Thyroid gland (tissue), 4 donors: ENCODE data around the gene MAD2L1. TPM values are rescaled to one million over a fixed set of nuclear protein-coding genes. Genes with fewer than 3 reads are reported as not detected.

Experiments used
- DNase-seq, 2 donors: peaks; one replicate each; pipeline ENCODE4 v3.0.0-alpha.2; 2019
- H3K27ac ChIP-seq, 3 donors: fragments of 200-600 bp; sonication (generic); 1 replicate in 2 of 3; 2 replicates in 1 of 3; pipeline ENCODE4 v1.5.1; 2016 to 2019; ENCODE audit warnings: mild to moderate bottlenecking in 1 of 3, moderate library complexity in 1 of 3
- H3K27me3 ChIP-seq: fragments of 200-600 bp; sonication (generic); one replicate; pipeline ENCODE4 v1.5.1; 2019
- H3K36me3 ChIP-seq, 2 donors: fragments of 200-600 bp; sonication (generic); one replicate each; pipeline ENCODE4 v1.5.1; 2016 to 2019
- H3K4me1 ChIP-seq, 2 donors: fragments of 200-600 bp; sonication (generic); one replicate each; pipeline ENCODE4 v1.5.1; 2017 to 2019
- H3K4me3 ChIP-seq, 3 donors: fragments of 200-600 bp; sonication (generic); replicated peaks in 1 of 3; 1 replicate in 2 of 3; 2 replicates in 1 of 3; pipeline ENCODE4 v1.5.1; 2016; ENCODE audit warnings: mild to moderate bottlenecking in 1 of 3
- H3K9me3 ChIP-seq: fragments of 200-600 bp; sonication (generic); one replicate; pipeline ENCODE4 v1.5.1; 2017
- POLR2A ChIP-seq, 2 donors: fragments of 450-650 bp; IDR thresholded peaks; one replicate each; pipeline ENCODE4 v1.6.1; 2017; ENCODE audit warnings: antibody characterized with exemption in 2 of 2, mild to moderate bottlenecking in 2 of 2, moderate library complexity in 1 of 2
- WGBS, 2 donors: methylation state at CpG; one replicate each; pipeline ENCODE4 v1.1.5; 2017; 5-methylcytosine and 5-hydroxymethylcytosine counted together
- intact Hi-C: fragments of 100-400 bp; cut with DNase I; formaldehyde crosslinking; loops from one replicate; pipeline ENCODE4 v1.15.1; 2023
- total RNA-seq, 4 donors: library from RNA; depleted of rRNA; stranded (reverse); fragments of >200 nt; gene quantifications; one replicate each; pipeline ENCODE4 v1.2.3, GENCODE V29; 2016
- TF ChIP-seq, protein P1 (sequence below), 6 experiments: fragments of 200-600 bp in 3 of 6; fragments of 450-650 bp in 3 of 6; sonication (generic) in 3 of 6; IDR thresholded peaks; one replicate each; pipeline ENCODE4 v1.5.1; 2016 to 2019; ENCODE audit warnings: antibody characterized with exemption in 6 of 6, mild to moderate bottlenecking in 2 of 6, inconsistent platforms in 1 of 6, moderate library complexity in 1 of 6

The MAD2L1 gene
- total RNA-seq, 4 donors from 2014 or later = 0.89 to 7.8 (median 4.0) TPM

DNA sequence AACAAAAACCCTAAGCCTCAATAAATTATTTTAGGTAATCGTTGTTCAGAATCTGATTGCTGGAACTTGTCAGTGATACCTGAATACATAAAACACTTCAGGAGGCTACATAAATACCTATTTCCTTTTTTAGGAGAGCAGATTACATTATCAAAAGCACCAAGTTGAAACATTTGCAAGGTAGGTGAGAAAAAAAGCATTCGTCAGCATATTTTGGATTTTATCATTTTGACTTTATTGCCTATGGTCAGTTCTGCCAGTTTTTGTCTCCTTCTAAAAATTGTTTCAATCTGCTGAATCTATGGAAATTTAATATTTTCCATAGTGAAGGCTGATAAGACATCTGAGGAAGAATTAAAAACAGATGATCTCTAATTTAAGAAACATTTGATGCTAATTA lies 16.5 kb upstream of the MAD2L1 start:
- no peak overlapping the region for H3K4me3 ChIP-seq
- H3K27ac ChIP-seq = no peak overlapping the region
- intact Hi-C loops = no loop called here
- no peaks in the 10 kb centered on the region for H3K27me3 ChIP-seq
- DNase-seq = no peak
- H3K9me3 ChIP-seq = no peaks in the 10 kb centered on the region
- no peaks in the 10 kb centered on the region for H3K4me1 ChIP-seq
- 88 to 93% methylated on average over 2 of the region's 2 CpGs for WGBS, 2 donors
- H3K36me3 ChIP-seq = no peaks in the 10 kb centered on the region
- TF ChIP-seq, protein P1, sequence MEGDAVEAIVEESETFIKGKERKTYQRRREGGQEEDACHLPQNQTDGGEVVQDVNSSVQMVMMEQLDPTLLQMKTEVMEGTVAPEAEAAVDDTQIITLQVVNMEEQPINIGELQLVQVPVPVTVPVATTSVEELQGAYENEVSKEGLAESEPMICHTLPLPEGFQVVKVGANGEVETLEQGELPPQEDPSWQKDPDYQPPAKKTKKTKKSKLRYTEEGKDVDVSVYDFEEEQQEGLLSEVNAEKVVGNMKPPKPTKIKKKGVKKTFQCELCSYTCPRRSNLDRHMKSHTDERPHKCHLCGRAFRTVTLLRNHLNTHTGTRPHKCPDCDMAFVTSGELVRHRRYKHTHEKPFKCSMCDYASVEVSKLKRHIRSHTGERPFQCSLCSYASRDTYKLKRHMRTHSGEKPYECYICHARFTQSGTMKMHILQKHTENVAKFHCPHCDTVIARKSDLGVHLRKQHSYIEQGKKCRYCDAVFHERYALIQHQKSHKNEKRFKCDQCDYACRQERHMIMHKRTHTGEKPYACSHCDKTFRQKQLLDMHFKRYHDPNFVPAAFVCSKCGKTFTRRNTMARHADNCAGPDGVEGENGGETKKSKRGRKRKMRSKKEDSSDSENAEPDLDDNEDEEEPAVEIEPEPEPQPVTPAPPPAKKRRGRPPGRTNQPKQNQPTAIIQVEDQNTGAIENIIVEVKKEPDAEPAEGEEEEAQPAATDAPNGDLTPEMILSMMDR (IDR thresholded peaks at IDR 0.05) = no peak
- TF ChIP-seq POLR2A (IDR thresholded peaks at IDR 0.05) = no peak

DNA sequence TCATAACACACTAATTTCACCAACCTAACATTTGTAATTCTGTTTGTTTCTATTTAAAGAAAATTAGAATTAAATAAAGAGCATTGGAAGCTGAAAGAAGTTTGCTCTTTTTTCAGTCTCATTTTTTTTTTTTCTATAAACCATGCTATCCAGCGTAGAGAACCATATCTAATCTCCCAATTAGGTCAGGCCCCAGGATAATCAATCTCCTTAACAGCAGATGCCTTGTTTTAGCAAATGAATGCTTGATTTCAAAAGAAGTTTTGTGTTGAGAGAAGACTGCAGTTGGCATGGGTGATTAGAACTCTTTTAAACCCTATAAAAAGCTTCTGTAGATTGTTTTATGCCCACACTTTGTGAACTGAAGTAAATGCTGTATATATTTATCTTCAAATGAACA lies 15.6 kb upstream of the MAD2L1 start:
- no peak for DNase-seq
- 92% methylated on average over 1 of the region's 1 CpG for WGBS, 2 donors
- no peaks in the 10 kb centered on the region for H3K9me3 ChIP-seq

DNA sequence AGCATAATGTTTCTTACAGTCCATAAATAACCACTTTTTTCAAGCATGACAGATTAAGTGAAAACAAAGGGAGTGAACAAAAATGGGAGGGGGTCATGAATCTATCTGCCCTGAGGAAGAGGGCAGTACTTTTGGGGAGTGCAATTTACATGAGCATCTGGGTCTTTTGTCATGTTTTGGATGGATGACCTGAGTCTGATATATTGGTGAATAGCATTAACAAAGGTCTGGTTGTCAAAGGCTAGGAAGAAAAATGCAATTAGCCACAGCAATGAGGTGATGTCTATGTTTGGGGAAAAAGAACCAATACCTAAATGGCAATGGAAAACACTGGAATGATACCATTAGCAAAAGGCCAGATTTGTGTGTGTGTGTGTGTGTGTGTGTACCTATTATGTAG lies 15.1 kb upstream of the MAD2L1 start:
- intact Hi-C loops = no loop called here
- no peak overlapping the region for H3K27ac ChIP-seq
- H3K4me1 ChIP-seq = no peaks in the 10 kb centered on the region
- no peaks in the 10 kb centered on the region for H3K9me3 ChIP-seq
- H3K27me3 ChIP-seq = no peaks in the 10 kb centered on the region
- TF ChIP-seq, protein P1 (IDR thresholded peaks at IDR 0.05) = no peak
- TF ChIP-seq POLR2A (IDR thresholded peaks at IDR 0.05) = no peak
- no peak for DNase-seq
- H3K4me3 ChIP-seq = no peak overlapping the region
- H3K36me3 ChIP-seq = no peaks in the 10 kb centered on the region

More for the DNA sequence above, 15.6 kb upstream of the MAD2L1 start:
- no peaks in the 10 kb centered on the region for H3K27me3 ChIP-seq
- H3K27ac ChIP-seq = no peak overlapping the region
- no peaks in the 10 kb centered on the region for H3K36me3 ChIP-seq
- intact Hi-C loops = no loop called here
- TF ChIP-seq POLR2A (IDR thresholded peaks at IDR 0.05) = no peak
- TF ChIP-seq, protein P1 (IDR thresholded peaks at IDR 0.05) = no peak
- H3K4me3 ChIP-seq = no peak overlapping the region
- H3K4me1 ChIP-seq = no peaks in the 10 kb centered on the region

DNA sequence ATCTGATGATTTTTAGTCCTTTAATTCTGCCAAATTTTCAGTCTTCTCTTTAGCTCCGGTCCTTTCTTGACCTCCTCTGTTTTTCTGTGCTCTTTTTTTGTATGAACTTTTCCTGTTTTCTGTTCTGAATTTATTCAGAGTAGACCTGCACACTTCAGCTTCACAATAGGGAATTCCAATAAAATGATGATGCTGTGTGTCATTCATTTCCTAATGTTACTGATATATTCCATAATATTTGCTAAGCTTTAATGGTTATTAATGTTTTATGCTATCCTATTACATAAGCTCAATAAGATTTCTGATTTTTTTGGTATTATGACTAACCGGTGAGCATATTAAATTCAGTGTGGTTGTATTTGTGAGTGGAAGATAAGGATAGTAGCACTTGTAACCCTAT lies 13.9 kb upstream of the MAD2L1 start:
- Histone ChIP-seq H3K36me3 (no peaks in the 10 kb centered on the region), H3K27ac (no peak overlapping the region), H3K4me1 (no peaks in the 10 kb centered on the region), H3K4me3 (no peak overlapping the region), H3K9me3 (no peaks in the 10 kb centered on the region), H3K27me3 (no peaks in the 10 kb centered on the region)
- intact Hi-C loops = no loop called here
- WGBS, 2 donors = 82 to 87% methylated on average over 2 of the region's 2 CpGs
- no peak for DNase-seq
- TF ChIP-seq POLR2A (IDR thresholded peaks at IDR 0.05) = no peak
- TF ChIP-seq, protein P1 (IDR thresholded peaks at IDR 0.05) = no peak

DNA sequence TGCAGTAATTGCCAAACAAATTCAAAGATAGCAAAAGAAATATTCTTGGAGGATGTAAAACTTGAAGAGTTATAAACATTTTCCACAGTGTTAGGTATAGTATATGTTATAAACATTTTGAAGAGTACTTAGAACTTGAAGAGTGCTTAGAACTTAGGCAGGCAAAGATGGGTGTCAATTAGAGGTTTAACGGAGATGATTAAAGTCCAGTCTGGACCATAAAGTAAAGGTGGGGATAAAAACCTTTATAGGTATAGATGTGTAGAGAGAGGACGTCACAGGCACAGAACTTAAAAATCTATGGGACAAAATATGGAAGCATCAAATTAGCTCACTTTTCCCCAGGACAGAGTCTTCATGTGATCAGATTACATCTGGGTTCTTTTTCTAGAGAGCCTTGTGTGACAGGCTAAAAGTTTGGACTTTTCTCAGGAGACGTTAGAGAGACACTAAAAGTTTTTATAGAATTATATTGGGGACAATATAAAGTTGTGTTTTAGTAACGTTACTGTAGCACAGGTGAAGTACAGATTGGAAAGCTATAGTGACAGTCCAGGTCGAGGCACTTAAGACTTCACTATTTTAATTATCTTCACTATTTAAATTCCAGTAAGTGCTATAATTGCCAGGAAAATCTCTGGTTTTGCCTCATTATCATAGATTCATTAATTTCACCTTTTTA lies 13.3 kb upstream of the MAD2L1 start:
- H3K27ac ChIP-seq = no peak overlapping the region
- TF ChIP-seq, protein P1 (IDR thresholded peaks at IDR 0.05) = no peak
- TF ChIP-seq POLR2A (IDR thresholded peaks at IDR 0.05) = no peak
- H3K27me3 ChIP-seq = no peaks in the 10 kb centered on the region
- H3K36me3 ChIP-seq = no peaks in the 10 kb centered on the region
- no peak overlapping the region for H3K4me3 ChIP-seq
- intact Hi-C loops = no loop called here
- H3K9me3 ChIP-seq = no peaks in the 10 kb centered on the region
- no peaks in the 10 kb centered on the region for H3K4me1 ChIP-seq
- WGBS, 2 donors = 75% methylated on average over 5 of the region's 5 CpGs
- DNase-seq = no peak
